HL-60/S4 treated with retinoic acid at 250 ng/mL for 4 days and 3 days (cell line): Measurements from ENCODE around the gene HLA-E.
"Not testable (repeated sequence)": the region's sequence is repeated elsewhere in the genome, so short reads cannot be mapped to it uniquely, and the experiment has no call there.

Experiments used
- in situ Hi-C: fragments of 300-500 bp; cut with MboI; formaldehyde crosslinking; loops from 2 replicates; pipeline ENCODE4 v1.7.0; 2022; ENCODE audit warnings: low sequenced_read_pairs

HLA-E gene

DNA sequence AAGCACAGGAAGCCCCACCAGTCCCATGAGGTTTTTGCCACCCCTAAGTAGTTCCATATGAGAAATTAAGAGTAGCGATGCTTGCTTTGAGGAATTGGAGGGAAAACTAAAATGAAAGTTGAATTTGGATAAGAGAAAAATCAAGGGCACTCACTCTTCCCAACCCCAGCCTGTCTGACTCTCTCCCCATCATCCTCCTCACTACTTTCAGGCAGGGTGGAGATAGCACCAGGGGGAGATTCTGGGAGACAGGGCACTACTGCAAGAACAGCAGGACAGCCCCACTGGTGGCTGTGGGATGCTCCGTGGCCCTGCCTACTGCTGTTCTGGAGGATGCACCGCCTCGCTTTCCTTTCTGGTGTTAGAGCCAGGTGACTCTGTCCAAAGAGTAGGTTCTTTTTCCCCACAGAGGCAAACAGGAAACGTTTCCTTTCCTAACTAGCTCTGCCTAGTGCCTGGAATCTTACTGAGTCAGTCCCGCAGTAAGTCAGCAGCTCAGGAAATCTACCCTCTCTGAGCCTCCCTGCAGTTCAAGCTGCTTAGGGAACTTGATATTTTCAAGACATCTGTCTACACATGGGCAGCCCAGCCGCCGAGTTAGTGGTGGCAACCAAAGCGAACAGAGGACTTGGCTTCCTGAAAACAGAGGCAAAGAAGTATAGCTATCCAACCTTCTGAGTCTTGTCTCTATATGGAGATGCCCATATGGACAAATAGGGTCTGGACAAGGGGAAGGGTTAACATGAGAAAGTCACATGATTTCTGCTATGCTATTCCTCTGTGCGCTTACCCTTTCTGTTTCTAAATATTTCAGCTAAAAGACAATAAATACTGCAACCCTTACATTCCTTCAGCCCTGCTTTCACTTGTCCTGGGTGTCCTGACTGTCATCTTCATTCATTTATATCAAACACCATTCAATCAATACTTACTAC is 11.4 kb downstream of the HLA-E start:
- in situ Hi-C loops, result no loop called here

DNA sequence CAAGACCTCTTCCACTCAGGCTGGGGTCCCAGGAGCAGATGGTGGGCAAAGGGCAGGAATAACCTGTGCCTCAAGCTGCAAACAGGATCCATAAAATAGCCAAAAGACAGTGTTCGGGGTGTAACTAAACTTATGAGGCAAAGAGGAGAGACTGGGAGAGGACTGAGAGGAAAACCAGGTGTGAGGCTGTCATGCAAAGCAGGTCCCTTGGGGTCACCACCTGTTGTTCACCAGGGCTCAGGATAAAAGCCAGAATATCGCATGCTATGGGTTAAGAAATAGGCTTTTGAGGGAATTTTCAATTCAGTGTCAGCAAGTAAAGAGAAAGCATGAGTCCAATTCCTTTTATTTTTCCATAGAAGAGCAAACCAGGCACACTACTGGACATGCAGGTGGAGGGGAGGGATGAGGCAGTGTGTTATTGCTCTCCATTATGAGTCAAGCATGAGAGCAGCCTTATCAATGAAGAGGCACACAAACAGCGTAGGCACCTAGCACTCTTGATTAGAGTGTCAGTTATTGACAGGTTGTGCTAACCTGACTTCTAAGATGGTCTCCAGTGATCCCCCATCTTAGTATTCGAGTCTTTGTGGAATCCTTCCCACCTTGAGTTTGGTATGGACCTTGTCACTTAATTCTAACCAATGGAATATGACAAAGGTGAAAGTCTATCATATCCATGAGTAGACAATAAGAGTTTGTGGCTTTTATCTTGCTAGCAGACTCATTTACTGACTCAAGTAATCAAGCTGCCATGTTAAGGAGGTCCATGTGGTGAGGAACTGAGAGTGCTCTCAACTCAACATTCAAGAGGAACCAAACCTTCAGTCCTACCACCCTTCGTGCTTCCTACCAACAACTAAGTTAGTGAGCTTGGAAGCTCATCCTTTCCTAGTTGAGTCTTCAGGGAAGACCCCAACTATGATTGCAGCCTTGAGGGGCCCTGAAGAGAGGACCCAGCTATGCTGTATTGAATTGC is 18.8 kb downstream of the HLA-E start:
- in situ Hi-C loops, result no loop called here

DNA sequence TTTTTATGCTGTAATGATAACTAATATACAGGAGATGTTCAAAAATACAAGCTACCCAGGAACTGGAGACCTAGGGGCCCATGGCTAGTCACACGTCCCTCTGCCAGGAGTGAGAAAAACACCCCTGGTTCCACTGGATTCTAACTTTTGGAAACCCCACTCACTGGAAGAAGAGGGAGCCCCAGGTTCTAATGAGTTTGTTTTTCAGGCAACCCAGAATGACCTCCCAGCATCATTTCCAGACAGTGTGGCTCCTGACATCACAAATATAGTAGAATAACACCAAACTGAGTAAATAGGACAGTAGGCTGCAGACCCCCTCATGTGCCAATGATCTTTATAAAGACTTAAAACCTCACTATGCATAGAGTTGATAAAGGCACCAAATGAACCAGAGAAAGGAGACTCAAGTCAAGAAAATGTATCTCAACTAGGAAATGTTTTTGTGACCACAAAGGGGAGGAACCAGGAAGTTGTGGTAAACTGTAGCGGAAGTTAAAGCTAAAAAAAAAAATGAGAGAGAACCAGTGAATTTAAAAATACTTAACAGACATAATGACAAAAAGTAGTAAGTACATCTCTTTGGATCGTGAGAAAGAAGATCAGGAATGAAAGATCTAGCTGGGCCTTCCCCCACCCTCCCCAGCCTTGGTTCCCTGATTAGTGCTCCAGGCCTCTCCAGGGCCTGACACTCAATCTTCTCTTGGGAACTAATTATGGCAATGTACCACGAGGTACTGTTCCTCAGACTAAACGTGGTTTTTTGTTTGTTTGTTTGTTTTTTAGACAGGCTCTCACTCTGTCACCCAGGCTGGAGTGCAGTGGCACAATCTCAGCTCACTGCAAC is 19.8 kb downstream of the HLA-E start:
- in situ Hi-C loops, result no loop called here

DNA sequence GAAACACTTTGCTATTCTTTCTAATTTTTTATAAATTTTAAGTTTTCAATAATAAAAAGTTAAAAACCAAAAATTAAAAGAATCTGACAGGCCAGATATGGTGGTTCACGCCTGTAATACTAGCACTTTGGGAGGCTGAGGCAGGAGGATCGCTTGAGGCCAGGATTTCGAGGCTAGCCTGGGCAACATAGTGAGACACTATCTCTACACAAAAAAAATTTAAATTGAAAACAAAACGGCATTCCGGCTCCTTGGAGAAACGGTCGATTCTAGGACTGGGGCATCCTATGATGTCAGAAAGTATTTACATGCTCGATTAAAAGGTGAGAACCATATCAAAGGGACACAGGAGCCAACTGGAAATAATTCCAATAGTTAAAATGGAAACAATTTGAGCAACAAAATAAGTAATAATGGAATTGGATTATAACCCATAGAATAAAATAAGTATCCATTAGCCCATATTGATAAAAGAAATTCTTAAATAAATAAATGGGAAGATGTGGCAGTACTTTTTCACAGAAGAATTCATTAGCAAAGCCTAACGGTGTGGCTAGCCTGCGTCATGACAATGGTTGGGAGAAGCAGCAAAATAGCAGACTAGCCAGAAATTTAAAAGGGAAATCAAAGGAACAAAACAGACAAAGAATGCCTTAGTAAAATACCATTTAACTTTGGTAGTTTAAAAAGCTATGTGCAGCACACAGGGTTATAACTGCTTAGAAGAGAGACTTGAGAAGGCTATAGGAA is 21.3 kb downstream of the HLA-E start:
- in situ Hi-C loops, result no loop called here

DNA sequence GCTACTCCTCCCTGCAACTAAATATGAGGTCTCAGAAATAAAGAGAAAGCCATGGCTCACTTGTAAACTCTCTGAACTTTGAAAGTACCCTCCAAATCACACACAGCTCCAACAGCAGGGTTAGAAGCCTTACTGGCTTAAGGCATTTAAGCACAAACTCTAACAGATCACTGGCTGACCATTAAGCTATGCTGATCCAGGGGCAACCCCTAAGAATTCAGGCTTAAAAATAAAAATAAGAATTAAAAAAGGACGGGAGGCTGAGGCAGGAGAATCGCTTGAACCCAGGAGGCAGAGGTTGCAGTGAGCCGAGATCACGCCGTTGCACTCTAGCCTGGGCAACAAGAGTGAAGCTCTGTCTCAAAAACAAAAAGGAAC is 21.8 kb downstream of the HLA-E start:
- in situ Hi-C loops, result no loop called here

DNA sequence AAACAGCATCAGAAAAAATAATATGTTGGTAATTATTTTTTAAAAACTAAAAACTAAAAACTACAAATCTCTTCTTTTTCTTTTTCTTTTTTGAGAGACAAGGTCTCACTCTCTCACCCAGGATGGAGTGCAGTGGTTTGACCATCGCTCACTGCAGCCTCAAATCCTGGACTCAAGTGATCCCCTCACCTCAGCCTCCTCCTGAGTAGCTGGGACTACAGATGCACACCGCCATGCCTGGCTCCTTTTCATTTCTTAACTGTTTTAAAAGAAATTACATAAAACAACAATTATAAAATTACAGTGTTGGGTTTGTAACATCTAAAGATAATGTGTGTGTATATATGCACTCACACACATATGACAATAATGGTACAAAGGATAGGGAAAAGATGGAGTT is 24.1 kb downstream of the HLA-E start:
- in situ Hi-C loops, result no loop called here

DNA sequence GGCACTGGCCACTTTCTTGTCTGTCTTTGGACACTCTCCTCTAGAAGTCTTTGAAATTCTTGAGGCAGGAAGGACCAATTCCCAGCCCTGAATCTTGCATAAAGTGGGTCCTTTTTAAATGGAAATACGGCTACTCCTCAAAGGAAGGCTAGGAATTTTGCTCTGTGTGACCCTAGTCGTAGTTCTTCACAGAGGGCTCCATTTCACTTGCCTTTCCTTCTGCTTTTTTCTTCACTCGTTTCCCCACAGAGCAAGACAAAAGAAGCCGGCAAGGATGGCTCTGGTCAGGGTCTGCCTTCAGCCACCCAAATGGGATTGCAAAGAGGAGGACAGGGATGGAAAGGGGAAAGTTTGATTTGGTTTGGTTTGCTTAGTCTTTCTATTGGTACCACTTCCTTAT is 25.8 kb downstream of the HLA-E start:
- in situ Hi-C loops, result no loop called here

DNA sequence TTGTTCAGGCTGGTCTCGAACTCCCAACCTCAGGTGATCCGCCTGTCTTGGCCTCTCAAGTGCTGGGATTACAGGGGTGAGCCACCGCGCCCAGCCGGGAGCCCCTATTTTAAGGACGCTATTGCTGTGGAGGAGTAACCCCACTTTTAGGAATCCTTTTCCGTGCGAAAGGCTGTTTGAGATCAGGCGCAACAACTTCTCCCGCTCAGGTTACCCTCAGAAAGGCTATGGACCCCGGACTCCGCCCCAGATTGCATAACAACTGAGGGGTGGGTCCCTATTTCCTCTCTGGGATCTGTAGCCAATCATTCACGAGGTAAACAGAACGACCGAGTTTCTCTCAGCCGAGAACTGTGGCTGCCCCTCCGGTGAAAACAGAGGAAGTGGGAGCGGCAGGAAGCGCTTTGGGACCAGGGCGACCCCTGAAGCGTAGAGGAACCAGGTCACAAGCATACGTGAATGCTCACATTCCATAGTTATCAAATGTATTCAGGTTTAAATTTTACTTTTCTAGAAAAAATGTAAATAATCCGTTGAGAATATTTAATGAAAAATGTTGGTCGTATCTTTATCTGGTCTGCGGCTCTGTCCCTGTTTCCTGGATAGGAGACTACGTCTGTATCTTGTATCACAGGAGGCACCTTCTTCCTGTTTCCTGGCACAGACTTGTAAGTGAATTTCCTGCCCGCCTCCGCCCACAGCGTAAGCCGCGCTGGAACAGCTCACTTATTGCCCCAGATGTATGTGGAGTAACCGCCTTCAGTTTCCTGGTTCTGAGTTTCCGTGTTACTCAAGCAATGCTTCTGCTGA is 26.8 kb downstream of the HLA-E start:
- in situ Hi-C loops, result no loop called here

DNA sequence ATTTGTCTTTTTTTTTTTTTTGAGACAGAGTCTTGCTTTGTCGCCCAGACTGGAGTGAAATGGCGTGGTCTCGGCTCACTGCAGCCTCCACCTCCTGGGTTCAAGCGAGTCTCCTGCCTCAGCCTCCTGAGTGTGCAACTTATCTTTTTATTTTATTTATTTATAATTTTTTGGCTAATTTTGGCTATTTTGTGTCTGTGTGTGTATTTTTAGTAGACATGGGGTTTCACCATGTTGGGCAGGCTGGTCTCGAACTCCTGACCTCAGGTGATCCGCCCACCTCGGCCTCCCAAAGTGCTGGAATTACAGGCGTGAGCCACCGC is 27.4 kb downstream of the HLA-E start:
- in situ Hi-C loops, result not testable (repeated sequence)

DNA sequence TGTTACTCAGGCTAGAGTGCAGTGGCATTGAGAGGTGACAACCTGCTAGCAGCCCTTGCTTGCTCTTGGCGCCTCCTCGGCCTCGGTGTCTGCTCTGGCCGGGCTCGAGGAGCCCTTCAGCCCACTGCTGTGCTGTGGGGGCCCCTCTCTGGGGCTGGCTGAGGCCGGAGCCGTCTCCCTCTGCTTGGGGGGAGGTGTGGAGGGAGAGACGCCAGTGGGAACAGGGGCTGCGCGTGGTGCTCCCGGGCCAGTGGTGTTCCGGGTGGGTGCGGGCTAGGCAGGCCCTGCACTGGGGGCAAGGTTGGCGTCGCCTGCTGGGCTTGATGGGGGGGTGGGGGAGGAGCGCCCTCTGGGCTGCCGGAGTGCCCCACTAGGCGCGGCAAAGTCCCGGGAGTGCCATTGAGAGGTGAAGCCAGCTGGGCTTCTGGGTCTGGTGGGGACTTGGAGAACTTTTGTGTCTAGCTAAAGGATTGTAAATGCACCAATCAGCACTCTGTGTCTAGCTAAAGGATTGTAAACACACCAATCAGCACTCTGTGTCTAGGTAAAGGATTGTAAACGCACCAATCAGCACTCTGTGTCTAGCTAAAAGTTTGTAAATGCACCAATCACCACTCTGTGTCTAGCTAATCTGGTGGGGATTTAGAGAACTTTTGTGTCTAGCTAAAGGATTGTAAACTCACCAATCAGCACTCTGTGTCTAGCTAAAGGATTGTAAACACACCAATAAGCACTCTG is 28.6 kb downstream of the HLA-E start:
- in situ Hi-C loops, result not testable (repeated sequence)

DNA sequence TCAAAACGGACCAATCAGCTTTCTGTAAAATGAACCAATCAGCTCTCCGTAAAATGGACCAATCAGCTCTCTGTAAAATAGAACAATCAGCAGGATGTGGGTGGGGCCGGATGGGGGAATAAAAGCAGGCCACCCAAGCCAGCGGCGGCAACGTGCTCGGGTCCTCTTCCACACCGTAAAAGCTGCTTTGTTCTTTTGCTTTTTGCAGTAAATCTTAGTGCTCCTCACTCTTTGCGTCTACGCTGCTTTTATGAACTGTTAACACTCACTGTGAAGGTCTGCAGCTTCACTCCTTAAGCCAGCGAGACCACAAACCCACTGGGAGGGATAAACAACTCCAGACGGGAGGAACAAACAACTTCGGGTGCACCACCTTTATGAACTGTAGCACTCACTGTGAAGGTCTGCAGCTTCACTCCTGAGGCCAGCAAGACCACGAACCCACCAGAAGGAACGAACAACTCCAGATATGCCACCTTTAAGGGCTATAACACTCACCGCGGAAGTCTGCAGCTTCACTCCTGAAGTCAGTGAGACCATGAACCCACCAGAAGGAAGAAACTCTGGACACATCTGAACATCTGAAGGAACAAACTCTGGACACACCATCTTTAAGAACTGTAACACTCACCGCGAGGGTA is 29.3 kb downstream of the HLA-E start:
- in situ Hi-C loops, result not testable (repeated sequence)

DNA sequence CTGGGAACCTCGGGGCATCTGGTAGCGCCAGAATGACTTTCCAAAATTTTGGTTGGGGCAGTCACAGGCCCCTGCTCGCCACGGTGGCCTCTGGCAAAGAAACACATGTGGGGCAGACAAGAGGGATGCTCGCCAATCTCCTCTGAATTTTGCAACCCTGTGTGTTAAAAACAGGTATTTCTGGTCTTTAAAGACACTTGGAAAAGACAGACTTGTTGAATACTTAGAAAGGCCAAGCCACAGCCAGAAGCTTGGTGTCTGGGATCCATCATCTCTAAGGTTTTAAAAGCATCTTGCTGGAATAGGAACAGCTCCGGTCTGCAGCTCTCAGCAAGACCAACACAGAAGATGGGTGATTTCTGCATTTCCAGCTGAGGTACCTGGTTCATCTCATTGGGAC is 31.2 kb downstream of the HLA-E start:
- in situ Hi-C loops, result no loop called here

DNA sequence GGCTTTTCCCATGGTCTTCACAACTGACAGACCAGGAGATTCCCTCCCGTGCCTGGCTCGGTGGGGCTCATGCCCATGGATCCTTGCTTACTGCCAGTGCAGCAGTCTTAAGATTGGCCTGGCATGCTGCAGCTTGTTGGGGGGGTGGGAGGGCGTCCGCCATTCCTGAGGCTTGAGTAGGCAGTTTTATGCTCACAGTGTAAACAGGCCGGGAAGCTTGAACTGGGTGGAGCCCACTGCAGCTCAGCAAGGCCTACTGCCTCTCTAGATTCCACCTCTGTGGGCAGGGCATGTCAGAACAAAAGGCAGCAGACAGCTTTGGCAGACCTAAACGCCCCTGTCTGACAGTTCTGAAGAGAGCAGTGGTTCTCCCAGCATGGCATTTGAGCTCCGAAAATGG is 31.8 kb downstream of the HLA-E start:
- in situ Hi-C loops, result not testable (repeated sequence)

DNA sequence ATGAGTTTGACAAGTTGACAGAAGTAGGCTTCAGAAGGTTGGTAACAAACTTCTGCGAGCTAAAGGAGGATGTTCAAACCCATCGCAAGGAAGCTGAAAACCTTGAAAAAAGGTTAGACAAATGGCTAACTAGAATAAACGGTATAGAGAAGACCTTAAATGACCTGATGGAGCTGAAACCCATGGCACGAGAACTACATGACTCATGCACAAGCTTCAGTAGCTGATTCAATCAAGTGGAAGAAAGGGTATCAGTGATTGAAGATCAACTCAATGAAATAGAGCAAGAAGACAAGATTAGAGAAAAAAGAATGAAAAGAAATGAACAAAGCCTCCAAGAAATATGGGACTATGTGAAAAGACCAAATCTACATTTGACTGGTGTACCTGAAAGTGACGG is 32.6 kb downstream of the HLA-E start:
- in situ Hi-C loops, result not testable (repeated sequence)

DNA sequence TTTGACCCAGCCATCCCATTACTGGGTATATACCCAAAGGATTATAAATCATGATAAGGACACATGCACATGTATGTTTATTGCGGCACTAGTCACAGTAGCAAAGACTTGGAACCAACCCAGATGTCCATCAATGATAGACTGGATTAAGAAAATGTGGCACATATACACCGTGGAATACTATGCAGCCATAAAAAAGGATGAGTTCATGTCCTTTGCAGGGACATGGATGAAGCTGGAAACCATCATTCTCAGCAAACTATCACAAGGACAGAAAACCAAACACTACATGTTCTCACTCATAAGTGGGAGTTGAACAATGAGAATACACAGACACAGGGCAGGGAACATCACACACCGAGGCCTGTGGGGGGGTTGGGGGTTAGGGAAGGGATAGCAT is 37.1 kb downstream of the HLA-E start:
- in situ Hi-C loops, result not testable (repeated sequence)

DNA sequence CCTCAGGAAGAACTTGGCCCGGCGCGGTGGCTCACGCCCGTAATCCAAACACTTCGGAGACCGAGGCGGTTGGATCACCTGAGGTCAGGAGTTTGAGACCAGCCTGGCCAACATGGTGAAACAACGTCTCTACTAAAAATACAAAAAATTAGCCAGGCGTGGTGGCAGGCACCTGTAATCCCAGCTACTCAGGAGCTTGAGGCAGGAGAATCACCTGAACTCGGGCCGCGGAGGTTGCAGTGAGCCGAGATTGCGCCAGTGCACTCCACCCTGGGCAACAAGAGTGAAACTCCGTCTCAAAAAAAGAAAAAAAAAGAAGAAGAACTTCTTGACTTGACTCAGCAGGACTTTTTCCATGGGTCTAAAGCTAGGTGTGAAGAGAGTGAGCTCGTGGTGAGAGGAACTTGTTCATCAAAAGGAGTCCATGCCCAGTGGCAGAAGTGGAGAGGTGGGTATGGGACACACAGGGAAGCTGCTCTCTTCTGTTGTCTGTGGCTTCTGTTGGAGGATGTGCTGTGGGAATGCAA is 40.1 kb downstream of the HLA-E start:
- in situ Hi-C loops, result not testable (repeated sequence)

DNA sequence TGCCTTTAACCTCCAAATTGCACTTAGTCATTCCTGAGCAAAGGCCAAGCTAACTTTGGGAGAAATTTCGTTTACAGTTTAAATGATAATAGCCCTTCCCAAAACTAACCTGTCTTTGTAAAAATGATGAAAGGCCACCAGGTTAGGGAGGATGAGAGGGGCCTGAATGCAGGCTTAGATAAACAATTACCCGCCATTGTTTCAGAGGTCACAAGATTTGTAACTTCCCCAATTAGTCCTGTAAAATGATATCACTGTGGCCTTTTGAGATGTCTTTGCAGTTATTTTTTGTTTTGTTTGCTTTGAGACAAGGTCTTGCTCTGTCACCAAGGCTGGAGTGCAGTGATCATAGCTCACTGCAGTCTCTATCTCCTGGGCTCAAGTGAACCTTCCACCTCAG is 40.7 kb downstream of the HLA-E start:
- in situ Hi-C loops, result loop anchor here (5.0 kb wide), 1 partner anchor 33 kb away; no protein-coding TSS in a partner anchor
